ENCODE measurements around the gene ATP6V1B1. TPM values are rescaled to one million over a fixed set of nuclear protein-coding genes. Genes with fewer than 3 reads are reported as not detected.

The ATP6V1B1 gene
- total RNA-seq, 1 experiment from 2014 or later: 2.5 TPM

DNA sequence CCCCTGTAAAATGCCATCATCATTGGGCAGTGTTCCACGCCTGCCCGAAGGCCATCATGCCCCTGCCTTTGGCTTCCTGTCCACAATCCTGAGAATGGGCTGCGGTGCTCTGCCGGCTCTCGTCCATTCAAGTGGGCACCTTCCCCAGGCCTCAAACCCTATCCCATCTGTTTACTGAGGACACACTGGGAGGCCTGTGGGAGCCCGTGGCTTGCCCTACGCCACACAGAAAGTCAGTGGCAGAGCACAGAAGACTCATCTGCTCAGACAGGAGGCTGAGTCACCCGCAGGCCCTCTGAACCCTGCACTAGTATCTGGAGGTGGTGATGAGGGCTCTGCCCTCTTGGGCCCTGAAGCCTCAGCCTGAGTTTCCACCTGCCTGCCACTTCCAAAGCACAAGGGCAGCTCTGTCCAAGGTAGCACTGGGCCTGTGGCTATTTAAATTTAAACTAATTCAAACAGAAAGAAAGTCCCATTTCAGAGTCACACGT is 23.6 kb downstream of the ATP6V1B1 start:
- in situ Hi-C loops (cut with HindIII; ENCODE audit: low pct_unique_long_range_greater_than_20kb, low sequenced_read_pairs): no loop called here
- DNase-seq (ENCODE audit: low read depth, low spot score): no peak

- in situ Hi-C loops (cut with HindIII; ENCODE audit: low pct_unique_long_range_greater_than_20kb, low sequenced_read_pairs): no loop called here
- peak; percentile 36 for DNase-seq (ENCODE audit: low read depth, low spot score)
These were observed 24.4 kb downstream of the ATP6V1B1 start for GRCh38 chr2:70959851-70960832.

DNA sequence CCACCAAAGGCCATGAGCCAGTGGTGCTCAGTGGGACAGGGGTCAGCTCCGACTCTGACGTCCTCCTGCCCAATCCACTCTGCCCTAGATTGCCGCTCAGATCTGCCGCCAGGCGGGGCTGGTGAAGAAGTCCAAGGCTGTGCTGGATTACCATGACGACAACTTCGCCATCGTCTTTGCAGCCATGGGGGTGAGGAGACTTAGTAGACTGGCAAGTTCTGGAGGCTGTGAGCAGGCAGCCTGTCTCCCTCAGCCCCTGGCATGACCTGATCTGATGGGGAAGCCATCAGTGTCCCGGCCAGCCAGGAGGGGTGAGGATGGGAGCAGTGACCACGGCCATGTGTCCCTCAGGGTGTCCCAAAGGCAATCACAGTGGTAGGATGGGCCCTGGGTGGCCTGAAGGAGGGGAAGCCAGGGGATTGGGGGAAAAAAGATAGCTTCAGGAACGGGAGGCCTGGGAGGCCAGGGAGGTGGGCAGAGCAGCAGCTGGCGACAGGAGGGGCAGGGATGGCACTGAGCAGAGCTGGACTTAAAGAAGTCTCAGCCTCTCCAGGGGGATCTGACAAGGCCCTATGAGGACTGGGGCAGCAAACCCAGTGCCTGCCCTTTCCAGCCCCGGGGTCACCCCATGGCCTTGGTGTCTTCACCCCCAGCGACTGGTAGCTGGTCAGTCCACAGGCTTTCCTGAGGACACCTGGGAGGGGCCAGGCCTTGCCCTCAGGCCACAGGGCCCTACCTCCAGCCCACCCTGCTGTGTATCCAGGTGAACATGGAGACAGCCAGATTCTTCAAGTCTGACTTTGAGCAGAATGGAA is 25.3 kb downstream of the ATP6V1B1 start:
- peak; percentile 40 for DNase-seq (ENCODE audit: low read depth, low spot score)
- in situ Hi-C loops (cut with HindIII; ENCODE audit: low pct_unique_long_range_greater_than_20kb, low sequenced_read_pairs): no loop called here

DNA sequence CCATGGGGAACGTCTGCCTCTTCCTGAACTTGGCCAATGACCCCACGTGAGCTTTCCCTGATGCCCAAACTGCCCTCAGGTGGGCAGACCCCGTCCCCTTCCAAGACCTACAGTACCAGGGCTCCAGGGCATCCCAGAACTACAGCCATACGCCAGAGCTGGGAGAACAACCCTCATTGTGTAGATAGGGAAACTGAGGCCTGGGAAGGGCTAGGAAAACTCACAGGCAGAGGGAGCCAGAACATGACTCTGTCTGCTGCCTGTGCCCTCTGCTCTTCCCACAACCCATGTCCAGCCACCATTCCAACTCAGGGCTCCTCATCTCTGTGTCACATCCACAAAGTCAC is 25.9 kb downstream of the ATP6V1B1 start:
- in situ Hi-C loops (cut with HindIII; ENCODE audit: low pct_unique_long_range_greater_than_20kb, low sequenced_read_pairs): no loop called here
- no peak for DNase-seq (ENCODE audit: low read depth, low spot score)

GRCh38 chr2:70962211-70962884 is 26.6 kb downstream of the ATP6V1B1 start:
- in situ Hi-C loops (cut with HindIII; ENCODE audit: low pct_unique_long_range_greater_than_20kb, low sequenced_read_pairs): no loop called here
- DNase-seq (ENCODE audit: low read depth, low spot score): no peak

GRCh38 chr2:70962885-70963878 is 27.5 kb downstream of the ATP6V1B1 start:
- no peak for DNase-seq (ENCODE audit: low read depth, low spot score)
- in situ Hi-C loops (cut with HindIII; ENCODE audit: low pct_unique_long_range_greater_than_20kb, low sequenced_read_pairs): no loop called here

DNA sequence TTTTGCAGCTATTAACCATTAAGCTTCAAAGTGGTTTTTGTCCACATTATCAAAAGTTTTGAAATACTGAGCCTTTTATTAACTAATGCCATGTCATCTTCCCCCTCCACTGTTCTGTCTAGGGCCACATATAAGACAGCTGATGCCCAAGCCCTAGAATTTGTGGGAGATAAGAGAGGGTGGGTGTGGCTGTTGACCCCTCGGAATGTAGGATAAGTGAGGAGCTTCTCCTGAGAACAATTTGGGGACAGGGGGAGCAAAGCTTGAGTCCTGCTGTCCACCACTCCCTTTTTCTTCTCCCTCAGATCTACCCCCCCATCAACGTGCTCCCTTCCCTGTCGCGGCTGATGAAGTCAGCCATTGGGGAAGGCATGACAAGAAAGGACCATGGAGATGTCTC is 28.4 kb downstream of the ATP6V1B1 start:
- no peak for DNase-seq (ENCODE audit: low read depth, low spot score)
- in situ Hi-C loops (cut with HindIII; ENCODE audit: low pct_unique_long_range_greater_than_20kb, low sequenced_read_pairs): no loop called here

DNA sequence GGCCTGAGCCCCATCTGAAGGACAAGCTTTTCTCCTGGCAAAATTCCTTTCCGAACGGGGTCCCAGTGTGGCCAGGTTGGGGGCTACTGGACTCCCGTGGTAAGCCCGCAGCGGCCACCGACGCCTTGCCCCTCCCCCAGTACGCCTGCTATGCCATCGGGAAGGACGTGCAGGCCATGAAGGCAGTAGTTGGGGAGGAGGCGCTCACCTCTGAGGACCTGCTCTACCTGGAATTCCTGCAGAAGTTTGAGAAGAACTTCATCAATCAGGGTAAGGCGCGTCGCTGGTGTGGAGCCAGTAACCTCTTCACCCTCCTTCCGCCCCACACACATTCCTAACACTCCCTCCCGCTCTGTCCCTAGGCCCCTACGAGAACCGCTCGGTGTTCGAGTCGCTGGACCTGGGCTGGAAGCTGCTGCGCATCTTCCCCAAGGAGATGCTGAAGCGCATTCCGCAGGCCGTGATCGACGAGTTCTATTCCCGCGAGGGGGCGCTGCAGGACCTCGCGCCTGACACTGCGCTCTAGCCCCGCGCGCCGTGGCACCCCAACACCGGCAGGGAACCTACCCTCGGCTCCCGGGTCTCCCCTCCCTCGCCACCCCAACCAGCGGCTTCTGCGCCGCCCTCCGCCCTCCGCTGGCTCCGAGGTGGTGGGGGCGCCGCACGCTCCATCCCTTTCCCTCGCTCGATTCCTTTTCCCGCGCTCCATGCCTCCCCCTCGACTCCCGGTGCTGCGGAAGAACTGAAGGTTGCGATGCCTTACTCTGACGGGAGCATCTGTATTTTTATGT is 29.1 kb downstream of the ATP6V1B1 start:
- peak; percentile 76 for DNase-seq (ENCODE audit: low read depth, low spot score)
- in situ Hi-C loops (cut with HindIII; ENCODE audit: low pct_unique_long_range_greater_than_20kb, low sequenced_read_pairs): no loop called here

DNA sequence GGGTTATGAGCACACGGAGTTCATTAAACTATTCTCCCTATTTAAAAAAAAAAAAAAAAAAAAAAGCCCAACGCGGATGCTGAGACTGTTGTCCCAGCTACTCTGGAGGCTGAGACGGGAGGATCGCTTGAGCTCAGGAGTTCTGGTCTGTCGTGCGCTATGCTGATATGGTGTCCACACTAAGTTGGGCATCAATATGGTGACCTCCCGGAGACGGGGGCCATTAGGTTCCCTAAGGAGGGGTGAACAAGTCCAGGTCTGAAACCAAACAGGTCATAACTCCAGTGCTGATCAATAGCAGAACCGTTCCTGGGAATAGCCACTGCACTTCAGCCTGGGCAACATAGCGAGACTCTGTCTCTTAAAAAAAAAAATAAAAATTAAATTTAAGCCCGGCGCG is 29.8 kb downstream of the ATP6V1B1 start:
- no peak for DNase-seq (ENCODE audit: low read depth, low spot score)
- in situ Hi-C loops (cut with HindIII; ENCODE audit: low pct_unique_long_range_greater_than_20kb, low sequenced_read_pairs): no loop called here

GRCh38 chr2:70966681-70967080 is 31.0 kb downstream of the ATP6V1B1 start:
- in situ Hi-C loops (cut with HindIII; ENCODE audit: low pct_unique_long_range_greater_than_20kb, low sequenced_read_pairs): no loop called here
- no peak for DNase-seq (ENCODE audit: low read depth, low spot score)

- in situ Hi-C loops (cut with HindIII; ENCODE audit: low pct_unique_long_range_greater_than_20kb, low sequenced_read_pairs): no loop called here
- DNase-seq (ENCODE audit: low read depth, low spot score): no peak
These were observed 31.5 kb downstream of the ATP6V1B1 start for GRCh38 chr2:70967189-70967588.

GRCh38 chr2:70974592-70974991 is 38.9 kb downstream of the ATP6V1B1 start:
- in situ Hi-C loops (cut with HindIII; ENCODE audit: low pct_unique_long_range_greater_than_20kb, low sequenced_read_pairs): no loop called here
- no peak for DNase-seq (ENCODE audit: low read depth, low spot score)

- in situ Hi-C loops (cut with HindIII; ENCODE audit: low pct_unique_long_range_greater_than_20kb, low sequenced_read_pairs): no loop called here
- DNase-seq (ENCODE audit: low read depth, low spot score): no peak
These were observed 39.5 kb downstream of the ATP6V1B1 start for GRCh38 chr2:70975237-70975636.

GRCh38 chr2:70977605-70978205 is 42.0 kb downstream of the ATP6V1B1 start:
- in situ Hi-C loops (cut with HindIII; ENCODE audit: low pct_unique_long_range_greater_than_20kb, low sequenced_read_pairs): no loop called here
- no peak for DNase-seq (ENCODE audit: low read depth, low spot score)

GRCh38 chr2:70978341-70979179 is 42.9 kb downstream of the ATP6V1B1 start, which contains the start of gene ANKRD53:
TSS of gene ANKRD53 (plus strand) at chr2:70978630. CDS start at chr2:70978646, 16 bp downstream.
- no peak for DNase-seq (ENCODE audit: low read depth, low spot score)
- in situ Hi-C loops (cut with HindIII; ENCODE audit: low pct_unique_long_range_greater_than_20kb, low sequenced_read_pairs): no loop called here

Data from SK-MEL-5 (cell line).